Left renal pelvis (tissue), 4 donors: Measurements from ENCODE around the gene SAXO2. TPM values are rescaled to one million over a fixed set of nuclear protein-coding genes. Genes with fewer than 3 reads are reported as not detected.
A peak's percentile ranks its signal among the peaks of the same experiment; 100 is the strongest.
"Not testable (repeated sequence)": the region's sequence is repeated elsewhere in the genome, so short reads cannot be mapped to it uniquely, and the experiment has no call there.

Experiments
- DNase-seq, 4 donors: peaks; one replicate each; pipeline ENCODE4 v3.0.0-alpha.2; 2013; ENCODE audit warnings: low read depth in 4 of 4, low spot score in 3 of 4
- polyA plus RNA-seq, 4 donors: library from polyadenylated mRNA; unstranded; fragments of 120-200 nt; gene quantifications; one replicate each; pipeline ENCODE4 v1.2.1, GENCODE V29; 2013; ENCODE audit not compliant: insufficient read length in 4 of 4

The SAXO2 gene, protein sequence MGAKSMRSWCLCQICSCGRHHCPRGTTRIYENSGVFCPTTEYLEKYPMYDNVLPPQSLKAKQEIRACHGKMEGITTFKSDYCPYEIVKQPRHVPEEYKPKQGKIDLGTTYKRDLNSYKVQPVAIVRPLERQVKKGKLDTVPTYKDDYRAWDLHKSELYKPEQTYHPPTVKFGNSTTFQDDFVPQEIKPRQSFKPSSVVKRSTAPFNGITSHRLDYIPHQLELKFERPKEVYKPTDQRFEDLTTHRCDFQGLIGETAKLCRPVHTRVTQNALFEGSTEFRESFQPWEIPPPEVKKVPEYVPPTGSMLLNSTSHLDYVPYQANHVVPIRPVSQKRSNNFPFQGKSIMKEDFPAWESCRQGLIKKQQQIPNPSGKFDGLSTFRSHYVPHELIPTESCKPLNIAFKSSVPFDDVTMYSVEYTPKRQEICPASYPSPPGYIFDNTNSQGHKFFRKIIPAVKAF
- 1 to 10 TPM; 3.3 to 9.8 (median 5.4) TPM for polyA plus RNA-seq

DNA sequence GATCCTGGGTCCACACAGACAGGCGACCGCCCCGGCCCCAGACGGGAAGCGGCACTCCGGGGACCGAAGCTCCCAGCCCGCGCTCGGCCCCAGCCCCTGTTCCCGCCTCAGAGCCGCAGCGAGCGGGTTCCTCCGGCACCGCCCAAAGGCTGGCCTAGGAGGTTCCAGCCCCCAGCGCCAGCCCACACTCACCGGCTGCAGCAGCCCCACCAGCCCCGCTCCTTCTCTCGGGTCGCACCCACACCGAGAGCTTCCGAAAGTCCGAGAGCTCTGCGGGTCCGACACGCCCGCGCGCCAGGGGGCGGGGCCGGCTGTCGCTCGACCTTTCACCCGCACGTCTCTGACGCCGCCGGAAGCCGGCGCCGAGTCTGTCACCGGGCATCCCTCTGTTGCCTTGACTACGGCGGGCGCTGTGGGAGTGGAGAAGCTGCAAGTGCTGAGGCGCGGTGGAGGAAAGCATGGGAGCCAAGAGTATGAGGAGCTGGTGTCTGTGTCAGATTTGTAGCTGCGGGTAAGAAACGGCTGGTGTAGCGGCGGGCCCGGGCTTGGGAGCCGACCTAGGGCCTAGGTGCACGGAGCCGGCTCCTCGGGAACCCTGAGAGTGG, at the start of gene SAXO2, which contains the start of gene EFL1:
TSS of gene SAXO2 (plus strand) at position 397 of the 605 bp plus-strand sequence. CDS start at position 459, 62 bp downstream.
TSS of gene EFL1 (minus strand) at position 313 of the 605 bp plus-strand sequence. CDS start 956 bp downstream, outside the sequence.
- peak; percentile 67 to 79 (median 73) for DNase-seq

DNA sequence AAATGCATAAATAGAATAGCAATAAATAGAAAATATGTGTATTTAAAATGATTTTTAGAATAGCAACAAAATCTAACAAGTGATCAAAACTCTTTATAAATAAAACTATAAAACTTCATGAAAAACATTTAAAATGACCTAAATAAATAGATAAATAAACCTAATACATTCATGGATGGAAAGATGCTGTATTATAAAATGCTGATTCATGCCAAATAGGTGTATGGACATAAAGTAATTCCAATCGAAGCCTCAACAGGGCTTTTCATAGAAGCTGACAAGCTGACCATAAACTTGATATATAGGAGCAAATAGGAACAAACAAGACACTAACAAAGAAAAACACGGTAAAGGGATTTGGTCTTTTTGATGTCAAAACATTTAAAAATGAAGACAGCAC, 46.5 kb upstream of the SAXO2 start:
- DNase-seq = not testable (repeated sequence)

DNA sequence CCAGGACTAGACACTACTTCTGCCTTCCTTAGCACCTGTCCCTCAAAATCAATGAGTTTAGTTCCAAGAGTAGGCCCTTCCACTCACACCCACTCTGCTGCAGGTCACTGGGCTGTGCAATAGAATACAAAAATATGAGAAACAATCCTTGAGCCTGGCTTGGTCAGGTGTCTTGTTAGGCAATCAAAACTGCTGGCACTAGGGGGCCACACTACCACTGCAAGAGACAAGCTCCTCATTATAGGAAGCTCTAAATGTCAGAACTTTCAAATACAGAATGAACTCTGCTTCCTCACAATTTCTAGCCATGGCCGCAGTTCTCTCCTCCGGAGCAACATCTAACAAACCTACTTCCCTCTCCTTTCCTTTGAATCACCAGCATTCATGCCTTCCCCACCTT, 41.1 kb upstream of the SAXO2 start:
- not testable (repeated sequence) for DNase-seq

DNA sequence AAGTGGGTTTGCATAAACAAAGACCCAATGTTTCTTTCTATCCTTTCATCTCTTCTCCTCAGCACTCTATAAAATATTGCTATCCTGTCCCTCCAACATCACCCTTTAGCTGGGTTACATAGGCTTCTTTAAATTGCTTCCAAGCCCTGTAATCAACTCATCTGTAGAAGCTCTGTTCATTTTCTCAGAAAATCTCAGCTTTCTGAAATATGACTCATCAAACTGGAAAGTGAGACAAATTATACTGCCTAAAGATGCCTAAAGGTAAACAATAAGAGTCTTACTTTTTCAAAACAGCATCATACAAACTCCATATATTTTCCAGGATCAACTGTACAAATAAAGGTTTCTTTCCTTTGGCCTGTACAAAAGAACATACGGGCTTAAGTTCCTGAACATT, 33.9 kb upstream of the SAXO2 start:
- no peak for DNase-seq

DNA sequence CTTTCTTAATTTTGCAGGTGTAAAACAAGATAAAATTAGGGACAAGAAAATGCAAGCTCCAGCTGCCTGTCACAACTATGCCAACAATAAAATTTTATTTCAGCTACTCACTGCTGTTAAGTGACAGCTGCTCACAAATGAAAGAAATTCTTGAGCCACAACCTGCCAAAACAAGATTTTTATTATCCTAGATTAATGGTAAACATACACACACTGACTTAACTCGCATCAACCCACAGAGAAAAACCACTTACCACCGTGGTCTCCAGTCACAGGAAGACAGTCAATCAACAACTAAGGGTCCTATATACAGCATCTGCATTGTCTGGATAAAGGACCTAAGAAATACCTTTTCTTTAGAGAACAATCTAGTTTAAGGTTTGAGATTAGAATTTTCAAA, 31.4 kb upstream of the SAXO2 start:
- no peak for DNase-seq

DNA sequence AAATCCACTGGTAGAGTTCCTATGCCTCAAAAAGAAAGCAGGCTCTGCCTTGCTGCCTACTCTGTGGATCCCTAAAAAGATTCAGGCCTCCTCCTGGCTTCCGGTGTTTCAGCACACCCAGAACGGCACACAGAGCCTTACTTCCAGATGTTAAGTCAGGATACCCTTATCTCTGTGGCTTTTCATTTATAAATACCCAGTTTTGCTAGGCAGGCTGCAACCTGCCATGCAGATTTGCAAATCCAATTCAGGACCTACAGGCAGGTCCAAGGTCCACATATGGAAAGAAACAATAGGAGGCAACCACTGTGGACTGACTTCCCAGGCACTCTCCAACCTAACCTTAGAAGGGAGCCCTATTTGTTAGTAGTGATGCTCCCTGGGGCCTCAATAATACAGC, 30.8 kb upstream of the SAXO2 start:
- DNase-seq = no peak

DNA sequence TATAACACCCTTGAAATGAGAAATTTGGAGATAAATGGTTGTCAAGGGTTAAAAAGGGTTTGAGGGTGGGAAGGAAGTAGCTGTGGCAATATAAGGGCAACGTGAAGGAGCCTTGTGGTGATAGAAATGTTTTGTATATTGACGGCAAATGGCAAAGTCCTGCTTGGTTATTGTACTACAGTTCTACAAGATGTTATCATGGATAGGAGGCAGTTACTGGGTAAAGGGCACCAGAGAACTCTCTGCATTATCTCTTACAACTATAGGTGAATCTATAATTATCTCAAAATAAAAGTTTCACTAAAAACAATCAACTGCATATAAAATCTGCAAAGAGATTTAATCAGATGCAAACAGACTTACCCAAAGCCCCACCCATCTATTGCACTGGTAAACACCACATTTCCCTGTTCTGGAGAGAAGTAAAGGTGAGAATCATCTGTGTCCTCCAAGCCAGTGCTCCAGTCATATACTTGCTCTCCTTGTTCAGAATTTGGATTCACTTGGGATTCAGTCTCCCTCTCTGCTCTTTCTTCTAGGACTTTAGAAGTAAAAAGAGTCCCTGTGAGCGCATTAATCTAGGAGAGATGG, 24.6 kb upstream of the SAXO2 start:
- DNase-seq = not testable (repeated sequence)

DNA sequence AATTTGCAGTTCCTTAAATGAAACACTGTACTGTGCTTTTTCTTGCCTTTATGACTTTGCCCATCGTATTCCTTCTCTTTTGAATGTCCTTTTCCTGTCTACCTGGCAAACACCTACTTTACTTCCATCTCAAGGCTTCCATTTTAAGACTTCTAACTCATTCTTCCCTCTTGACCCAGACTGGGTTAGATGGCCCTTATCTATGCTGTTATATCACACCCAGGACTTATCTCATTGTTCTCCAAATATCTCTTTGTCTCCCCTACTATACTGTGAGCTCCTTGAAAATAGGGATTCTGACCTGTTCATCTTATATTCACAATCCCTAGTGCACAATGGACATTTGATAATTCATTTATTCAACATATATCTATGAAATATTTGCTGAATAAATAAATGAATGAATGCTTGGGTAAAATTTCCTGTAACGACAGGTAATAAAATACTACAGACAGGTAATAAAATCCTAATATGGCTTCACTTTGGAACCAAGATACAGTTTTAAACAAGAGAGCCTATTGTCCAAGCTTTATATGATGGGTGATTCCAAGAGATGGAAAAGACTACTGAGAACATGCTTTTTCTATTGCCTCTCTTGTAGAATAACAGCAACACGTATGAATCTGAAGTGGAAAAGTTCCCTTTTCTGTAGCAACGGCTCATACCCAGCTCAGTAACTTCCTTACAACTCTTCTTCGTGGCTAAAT, 22.8 kb upstream of the SAXO2 start:
- DNase-seq = no peak

DNA sequence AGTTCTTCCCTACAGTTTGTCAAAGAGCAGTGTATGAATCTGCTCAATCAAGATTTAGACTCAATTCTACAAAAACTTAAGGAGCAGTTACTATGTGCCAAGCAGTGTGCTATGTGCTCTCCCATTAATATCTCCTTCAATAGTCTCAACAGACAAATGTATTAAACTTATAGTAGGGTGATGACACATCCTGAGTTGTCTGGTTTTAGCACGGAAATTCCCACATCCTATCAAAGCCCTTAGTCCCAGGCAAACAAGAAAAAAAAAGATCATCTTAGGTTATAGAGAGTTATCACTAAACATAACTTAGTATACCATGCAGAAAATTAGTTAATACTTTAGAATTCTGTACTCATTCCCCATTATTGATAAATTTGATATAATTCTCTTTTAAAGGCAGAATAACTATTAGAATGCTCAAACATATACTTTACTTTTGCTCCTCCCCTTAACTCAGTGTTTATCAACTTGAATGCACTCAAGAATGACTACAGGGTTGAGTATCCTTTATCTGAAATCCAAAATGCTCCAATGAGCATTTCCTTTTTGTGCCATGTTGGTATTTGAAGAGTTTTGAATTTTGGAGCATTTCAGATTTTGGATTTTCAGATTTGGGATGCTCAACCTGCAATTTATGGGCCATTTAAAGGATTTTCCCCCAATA, 20.6 kb upstream of the SAXO2 start:
- DNase-seq = not testable (repeated sequence)

DNA sequence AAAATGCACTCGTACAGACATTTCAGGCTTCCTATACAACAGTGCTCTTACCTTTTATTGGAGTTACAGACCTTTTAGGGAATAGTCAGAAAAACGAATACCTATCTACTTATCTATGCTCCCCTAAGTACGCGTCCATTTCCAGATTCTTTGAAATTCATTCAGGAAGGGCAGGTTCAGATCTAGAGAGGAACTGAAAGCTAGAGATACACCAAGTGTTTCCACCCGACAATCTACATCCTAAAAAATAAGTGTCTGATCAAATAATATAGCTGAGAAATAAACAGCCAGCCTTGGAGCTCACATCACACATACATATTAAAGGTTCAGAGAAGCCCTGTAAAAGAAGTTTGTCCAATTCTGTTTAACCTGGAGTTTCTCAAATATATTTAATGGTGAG, 19.0 kb upstream of the SAXO2 start:
- DNase-seq = not testable (repeated sequence)

DNA sequence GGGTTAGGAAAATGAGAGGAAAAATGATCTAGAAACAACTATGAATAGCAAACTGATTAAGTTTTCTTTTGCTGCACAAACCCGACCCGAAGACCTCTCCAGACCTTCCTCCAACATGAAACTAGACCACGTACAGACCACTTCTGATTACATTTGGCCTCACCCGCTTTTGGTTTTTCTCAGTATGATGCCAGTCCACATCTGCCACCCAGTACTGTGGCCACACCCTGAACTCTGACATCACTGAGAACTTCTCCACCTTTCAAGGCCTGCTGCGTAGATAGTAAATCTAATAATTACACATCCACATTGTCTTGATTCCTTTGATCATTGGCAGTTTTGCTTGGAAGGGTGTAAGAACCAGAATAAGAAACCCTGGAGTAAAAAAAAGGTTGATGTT, 16.7 kb upstream of the SAXO2 start:
- not testable (repeated sequence) for DNase-seq

DNA sequence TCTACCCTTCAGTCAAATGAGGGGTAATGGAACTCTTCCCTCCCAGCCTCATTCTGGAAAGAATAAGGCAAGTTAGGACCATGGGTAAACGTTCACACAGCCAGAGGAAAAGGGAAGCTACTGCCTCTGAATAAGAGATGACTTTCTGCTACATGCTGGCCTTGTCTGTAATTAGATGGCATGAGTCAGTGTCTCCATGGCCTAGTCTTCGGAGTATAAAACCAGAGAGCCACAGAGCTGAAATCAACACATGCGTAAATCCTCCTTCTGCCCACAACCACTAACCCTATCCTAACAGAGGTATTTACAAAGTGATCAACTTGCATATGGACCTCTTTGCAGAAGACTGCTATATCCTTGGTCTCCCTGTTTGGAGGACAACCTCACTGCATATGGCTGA, 14.4 kb upstream of the SAXO2 start:
- not testable (repeated sequence) for DNase-seq

DNA sequence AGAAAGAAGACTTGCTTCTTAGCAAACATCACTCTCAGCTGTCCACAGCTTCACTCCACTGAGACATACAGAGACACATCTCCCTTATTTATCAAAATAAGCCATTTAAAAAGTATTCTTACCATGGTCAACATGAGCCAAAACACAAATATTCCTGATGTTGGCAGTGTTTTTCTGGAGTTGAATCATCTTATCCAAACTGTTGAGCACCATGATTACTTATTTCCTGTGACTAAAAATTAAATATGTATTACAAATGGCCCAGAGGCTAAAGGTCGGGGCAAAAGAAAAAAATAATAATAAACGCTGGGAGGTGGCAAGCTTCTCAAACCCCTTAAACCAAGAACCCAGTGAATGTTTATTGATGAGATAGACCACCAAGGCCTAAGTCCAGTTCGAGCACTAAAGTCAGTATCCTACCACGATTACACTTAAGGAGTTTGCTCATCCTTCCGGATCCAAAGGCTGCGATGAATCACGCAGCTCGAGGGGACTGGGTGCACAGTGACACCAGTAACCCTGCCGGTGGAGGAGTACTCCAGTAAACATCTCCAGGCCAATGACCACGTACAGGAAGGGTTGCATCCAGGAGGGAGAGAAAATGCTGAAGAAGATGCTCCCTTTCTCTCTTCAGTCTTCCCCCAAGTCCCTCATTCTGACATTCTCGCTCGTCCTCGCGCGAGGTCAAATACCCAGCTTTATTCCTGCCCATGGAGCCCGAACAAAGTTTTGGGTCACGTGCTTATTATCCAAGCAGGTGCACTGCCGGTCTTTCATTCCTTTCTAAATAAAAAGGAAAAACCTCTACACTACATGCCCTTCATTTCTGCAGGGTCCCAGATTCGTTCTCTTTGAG, 824 bp upstream of the SAXO2 start:
- peak in 3 of 4 donors; percentile 3 to 10 (median 4) for DNase-seq

DNA sequence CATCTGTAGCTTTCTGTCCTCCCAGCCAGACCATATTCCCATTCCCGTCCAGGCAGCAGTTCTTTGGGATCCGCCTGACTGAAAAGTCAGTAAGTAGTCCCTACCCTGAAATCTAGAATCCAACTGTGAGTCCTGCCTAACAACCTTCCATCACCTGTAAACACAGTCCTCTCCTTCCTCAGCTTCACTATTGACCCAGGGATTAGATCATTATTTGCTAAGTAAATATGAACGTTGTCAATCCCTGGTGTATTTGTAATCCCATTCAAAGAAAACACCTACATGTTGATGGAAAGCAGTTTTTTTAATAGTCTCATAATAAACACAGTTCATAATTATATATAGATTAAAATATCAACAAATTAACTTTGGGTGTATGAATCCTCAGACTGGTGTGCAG, 732 bp downstream of the SAXO2 start:
- no peak for DNase-seq

DNA sequence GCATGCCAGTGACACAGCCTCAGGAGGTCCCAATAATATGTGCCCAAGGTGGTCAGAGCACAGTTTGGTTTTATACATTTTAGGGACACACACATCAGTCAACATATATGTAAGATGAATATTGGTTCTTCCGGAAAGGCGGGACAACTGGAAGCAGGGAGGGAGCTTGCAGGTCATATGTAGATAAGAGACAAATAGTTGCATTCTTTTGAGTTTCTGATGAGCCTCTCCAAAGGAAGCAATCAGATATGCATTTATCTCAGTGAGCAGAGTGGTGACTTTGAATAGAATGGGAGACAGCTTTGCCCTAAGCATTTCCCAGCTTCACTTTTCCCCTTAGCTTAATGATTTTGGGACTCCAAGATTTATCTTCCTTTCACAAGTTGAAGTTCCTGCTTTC, 4.5 kb downstream of the SAXO2 start:
- DNase-seq = not testable (repeated sequence)

DNA sequence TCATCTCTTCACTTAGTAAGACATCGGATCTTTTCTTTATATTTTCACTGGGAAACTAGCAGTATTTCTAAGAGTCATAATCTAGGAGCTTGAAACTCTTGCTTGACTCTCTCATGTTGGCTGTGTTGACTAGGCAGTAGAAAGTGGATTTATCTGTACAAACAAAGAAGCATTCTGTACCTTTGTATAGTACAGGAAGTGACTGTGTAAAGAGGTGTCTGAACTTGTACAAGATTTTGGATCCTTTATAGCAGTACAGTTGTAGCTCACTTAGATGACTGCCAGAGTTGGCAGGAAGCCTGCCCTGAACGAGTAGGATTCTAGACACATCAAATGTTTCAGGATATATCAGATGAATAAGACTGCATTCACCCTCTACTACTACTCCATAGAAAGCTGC, 5.8 kb downstream of the SAXO2 start:
- not testable (repeated sequence) for DNase-seq

DNA sequence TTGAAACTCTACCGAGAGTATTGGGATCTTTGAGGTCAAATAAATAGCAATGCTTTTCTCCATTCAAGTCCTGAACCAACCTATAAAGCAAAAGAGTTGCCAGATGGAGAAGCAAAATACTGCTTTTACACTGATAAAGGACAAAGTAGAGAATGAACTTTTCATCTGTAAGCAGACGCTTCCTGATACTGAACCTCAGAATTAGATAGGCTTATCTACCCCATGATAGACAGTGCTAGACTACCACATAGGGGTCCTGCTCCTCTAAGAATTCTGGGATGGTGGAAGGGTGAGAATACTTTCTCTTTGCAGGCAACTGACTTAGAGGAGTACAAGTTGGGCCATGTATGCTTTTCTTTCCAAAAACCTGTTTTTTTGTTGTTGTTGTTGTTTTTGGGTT, 9.5 kb downstream of the SAXO2 start:
- DNase-seq = no peak

DNA sequence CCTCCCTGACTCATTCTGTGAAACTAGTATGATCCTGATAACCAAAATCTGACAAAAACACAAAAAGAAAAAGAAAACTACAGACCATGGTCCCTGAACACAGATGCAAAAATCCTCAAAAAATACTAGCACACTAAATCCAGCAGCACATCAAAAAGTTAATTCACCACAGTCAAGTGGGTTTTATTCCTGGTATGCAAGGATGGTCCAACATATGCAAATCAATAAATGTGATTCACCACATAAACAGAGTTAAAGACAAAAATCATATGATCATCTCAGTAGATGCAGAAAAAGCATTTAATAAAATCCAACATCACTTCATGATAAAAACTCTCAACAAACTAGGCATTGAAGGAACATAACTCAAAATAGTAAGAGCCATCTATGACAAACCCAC, 12.8 kb downstream of the SAXO2 start:
- DNase-seq = no peak

DNA sequence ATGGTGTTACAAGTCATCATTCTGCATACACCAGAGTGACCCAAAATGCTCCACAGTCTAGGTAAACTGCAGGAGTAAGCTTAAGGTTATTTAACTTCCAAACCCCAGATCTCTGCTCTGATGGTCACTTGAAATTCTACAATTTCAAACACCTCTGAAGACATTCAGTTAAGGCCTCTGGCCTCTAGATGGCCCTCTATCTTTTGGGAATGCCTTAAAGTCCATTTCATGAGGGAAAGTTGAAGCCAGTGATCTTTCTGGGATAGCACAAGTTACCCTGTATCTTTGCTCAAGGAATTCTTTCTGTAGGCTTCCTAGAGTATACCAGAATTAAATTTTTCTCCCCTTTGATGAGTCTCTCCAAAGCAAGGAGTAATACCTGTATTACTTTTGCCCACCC, 18.7 kb downstream of the SAXO2 start:
- DNase-seq = not testable (repeated sequence)
